GM06990 (cell line): ENCODE data around the gene HOXB3.

Experiments used
- DNase-seq: peaks from one replicate; pipeline ENCODE4 v3.0.0-alpha.2; 2011; ENCODE audit not compliant: insufficient read length; ENCODE audit errors: extremely low read depth
- H3K27me3 ChIP-seq: replicated peaks from 2 replicates; pipeline ENCODE4 v1.6.0; 2011; ENCODE audit warnings: low read length; ENCODE audit not compliant: control insufficient read depth, insufficient read depth
- H3K36me3 ChIP-seq: 2 replicates; pipeline ENCODE4 v1.5.1; 2011; ENCODE audit warnings: low read length; ENCODE audit not compliant: control insufficient read depth, insufficient read depth
- H3K4me3 ChIP-seq: replicated peaks from 2 replicates; pipeline ENCODE4 v1.5.1; 2011; ENCODE audit warnings: low read depth, mild to moderate bottlenecking, control low read depth, low read length
- CTCF ChIP-seq: IDR thresholded peaks from 2 replicates; pipeline ENCODE4 v1.5.1; 2011; ENCODE audit warnings: low read length, control low read depth, mild to moderate bottlenecking, inconsistent platforms; ENCODE audit not compliant: insufficient read depth, poor library complexity, severe bottlenecking

HOXB3 gene

GRCh38 chr17:48629411-48629759, 39.3 kb upstream of the HOXB3 start:
- H3K36me3 ChIP-seq: no peaks in the 10 kb centered on the region
- DNase-seq: no peak
- peaks cover 2% of the 10 kb centered on the region for H3K27me3 ChIP-seq
- TF ChIP-seq CTCF: no peak
- H3K4me3 ChIP-seq: no peak overlapping the region

GRCh38 chr17:48628649-48629410, 38.8 kb upstream of the HOXB3 start:
- peaks cover 2% of the 10 kb centered on the region for H3K27me3 ChIP-seq
- H3K4me3 ChIP-seq: no peak overlapping the region
- no peak for TF ChIP-seq CTCF

GRCh38 chr17:48627623-48628521, 37.8 kb upstream of the HOXB3 start:
- H3K36me3 ChIP-seq: no peaks in the 10 kb centered on the region
- no peak for DNase-seq
- no peak overlapping the region for H3K4me3 ChIP-seq
- H3K27me3 ChIP-seq: peaks cover 6% of the 10 kb centered on the region
- no peak for TF ChIP-seq CTCF

More at GRCh38 chr17:48628649-48629410, 38.8 kb upstream of the HOXB3 start:
- no peak for DNase-seq
- no peaks in the 10 kb centered on the region for H3K36me3 ChIP-seq

GRCh38 chr17:48627118-48627597, 37.1 kb upstream of the HOXB3 start:
- Histone ChIP-seq H3K36me3 (no peaks in the 10 kb centered on the region), H3K27me3 (peaks cover 6% of the 10 kb centered on the region), H3K4me3 (no peak overlapping the region)
- no peak for DNase-seq
- no peak for TF ChIP-seq CTCF

- Histone ChIP-seq H3K27me3 (peaks cover 6% of the 10 kb centered on the region), H3K4me3 (peak within 1 kb of the TSS; percentile 48), H3K36me3 (no peaks in the 10 kb centered on the region)
- DNase-seq: no peak
- no peak for TF ChIP-seq CTCF
These were observed 36.4 kb upstream of the HOXB3 start, which contains the start of gene HOXB9 for GRCh38 chr17:48626245-48627117. Gene HOXB9 (minus strand): TSS chr17:48626358. CDS start chr17:48626269, 89 bp downstream.
